Measurements from ENCODE around the gene SLC22A16. TPM values are rescaled to one million over a fixed set of nuclear protein-coding genes. Genes with fewer than 3 reads are reported as not detected.

SLC22A16 gene
- total RNA-seq, 2 experiments from 2014 or later: not detected

DNA sequence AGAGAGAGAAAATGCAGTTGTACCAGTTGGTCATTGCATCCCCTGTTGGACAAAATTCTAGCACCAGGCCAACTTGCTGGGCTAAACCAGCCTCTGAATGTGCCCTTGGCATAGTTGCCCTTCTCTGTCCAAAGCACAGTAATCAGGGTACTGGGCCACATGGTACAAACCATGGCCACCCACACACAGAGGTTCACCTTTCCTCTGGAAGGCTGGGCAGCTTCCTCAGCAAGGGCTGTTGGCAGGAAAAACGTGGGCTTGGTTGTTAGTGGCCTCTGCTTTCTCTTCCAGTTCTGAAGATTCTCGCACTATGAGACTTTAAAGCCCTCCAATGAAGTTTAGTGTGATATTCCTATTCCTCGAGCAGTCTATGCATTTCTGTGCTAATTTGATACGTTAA lies 61.7 kb downstream of the SLC22A16 start:
- POLR2A ChIA-PET: no interaction called here
- CTCF ChIA-PET: interaction anchor here (0.7 kb wide), 1 partner anchor 1311 kb away, joined by 3 read pairs; no protein-coding TSS in a partner anchor

DNA sequence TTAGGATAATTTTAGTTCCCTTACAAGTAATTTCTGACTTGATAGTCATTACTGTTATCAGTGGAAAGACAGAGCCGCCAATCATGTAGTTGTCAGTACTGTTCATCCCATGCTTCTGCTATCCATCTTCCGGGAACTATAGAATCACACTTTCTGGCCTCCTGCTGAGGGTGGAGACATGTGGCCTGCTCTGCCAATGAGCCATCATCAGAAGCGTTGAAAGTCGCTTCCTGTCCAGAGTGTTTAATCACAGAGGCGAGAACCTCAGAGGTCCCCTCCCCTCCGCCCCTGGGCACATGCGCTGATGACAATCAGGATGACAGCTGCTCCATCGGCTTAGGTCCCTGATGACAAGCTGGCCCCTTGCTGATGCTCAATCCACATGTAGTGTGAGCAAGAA lies 64.1 kb downstream of the SLC22A16 start:
- ChIA-PET CTCF (no interaction called here), POLR2A (no interaction called here)

DNA sequence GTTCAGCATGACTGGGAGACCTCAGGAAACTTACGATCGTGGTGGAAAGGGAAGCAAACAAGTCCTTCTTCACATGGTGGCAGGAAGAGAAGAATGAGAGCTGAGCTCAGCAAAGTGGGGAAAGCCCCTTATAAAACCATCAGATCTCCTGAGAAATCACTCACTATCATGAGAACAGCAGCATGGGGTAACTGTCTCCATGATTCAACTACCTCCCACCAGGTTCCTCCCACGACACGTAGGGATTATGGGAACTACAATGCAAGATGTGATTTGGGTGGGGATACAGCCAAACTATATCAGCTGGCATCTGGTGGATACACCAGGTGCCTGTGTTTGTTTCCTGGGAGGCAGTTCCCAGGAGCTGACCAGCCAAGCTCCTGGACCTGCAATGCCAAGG lies 65.9 kb downstream of the SLC22A16 start:
- POLR2A ChIA-PET: no interaction called here
- CTCF ChIA-PET: interaction anchor here (1.1 kb wide), 1 partner anchor 10 kb away, joined by 5 read pairs; no protein-coding TSS in a partner anchor

DNA sequence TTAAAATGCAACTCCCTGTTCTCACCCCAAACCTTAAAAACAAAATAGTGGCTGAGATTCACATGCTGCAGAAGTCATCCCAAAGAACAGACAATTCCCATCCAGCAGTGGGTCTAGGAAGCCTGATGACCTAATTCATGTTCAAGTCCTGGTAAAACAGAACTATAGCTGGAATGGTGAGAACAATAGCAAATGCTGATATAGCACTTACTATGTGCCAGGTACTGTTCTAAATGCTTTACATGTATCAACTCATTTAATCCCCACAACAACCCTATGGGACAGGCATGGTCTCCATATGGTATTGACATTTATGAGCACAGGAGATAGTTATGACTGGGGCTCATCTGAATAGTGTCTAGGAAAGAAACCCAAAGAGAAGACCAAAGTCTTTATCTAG lies 66.6 kb downstream of the SLC22A16 start:
- ChIA-PET POLR2A (no interaction called here), CTCF (no interaction called here)

DNA sequence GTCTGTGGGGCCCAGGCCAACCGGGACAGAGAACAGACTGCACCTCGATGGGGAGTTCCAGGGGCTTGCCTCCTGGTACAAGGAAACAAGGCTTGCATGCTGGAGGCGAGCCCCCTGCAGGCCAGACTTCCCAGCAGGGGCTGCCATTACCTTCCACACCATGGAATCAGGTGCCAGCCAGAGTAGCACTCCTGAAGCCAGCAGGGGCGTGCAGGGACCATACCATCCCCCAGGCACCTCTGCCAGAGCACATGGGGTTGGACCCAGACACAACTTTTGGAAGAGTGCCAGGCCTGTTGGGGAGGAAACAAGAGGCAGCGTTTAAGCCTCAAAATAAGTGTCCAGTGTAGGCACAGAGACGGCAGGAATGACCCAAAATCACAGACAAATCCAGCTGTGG lies 67.5 kb downstream of the SLC22A16 start:
- ChIA-PET CTCF (no interaction called here), POLR2A (no interaction called here)

DNA sequence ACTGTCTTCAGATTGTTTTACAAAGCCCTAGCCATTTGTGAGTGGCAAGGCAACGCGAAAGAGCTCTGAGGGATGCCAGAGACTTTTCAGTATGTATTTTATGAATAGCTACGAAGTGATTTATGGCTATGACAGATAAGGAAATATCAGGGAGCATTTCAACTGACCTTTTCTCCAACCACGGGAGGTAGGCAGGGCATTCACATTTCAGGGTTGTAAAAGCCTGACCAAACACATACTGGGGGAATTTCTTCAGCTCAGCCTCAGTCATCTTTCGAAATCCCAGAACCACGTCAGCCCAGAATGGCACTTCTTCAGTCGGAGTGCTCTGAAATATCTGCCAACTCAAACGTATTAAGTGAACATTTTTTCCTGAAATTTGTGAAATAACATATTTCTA lies 71.8 kb downstream of the SLC22A16 start:
- CTCF ChIA-PET: no interaction called here
- POLR2A ChIA-PET: no interaction called here

DNA sequence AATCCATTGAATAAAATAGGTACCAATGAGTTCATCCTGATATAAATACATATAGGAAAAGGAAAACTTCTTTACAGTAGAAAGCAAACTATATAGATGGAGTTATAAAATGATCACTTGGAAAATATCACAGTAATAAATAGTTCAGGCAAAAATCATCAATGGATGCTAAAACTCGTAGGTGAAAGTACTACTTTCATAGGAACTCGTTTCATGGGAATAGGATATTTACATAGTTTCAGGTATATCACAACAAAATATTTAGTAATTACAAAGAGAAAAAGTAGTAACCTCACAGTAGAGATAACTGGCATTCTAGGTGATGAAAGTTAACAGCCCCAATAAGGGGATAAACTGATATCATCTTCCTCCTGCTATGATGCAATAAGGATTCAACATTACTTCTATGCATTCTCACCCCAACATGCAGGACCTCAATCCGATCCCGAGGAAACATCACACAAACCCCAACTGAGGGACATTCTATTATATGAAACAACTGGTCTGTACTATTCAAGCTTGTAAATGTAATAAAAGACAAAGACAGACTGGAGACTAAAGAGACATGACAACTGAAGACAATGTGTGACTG lies 74.7 kb downstream of the SLC22A16 start:
- ChIA-PET CTCF (interaction anchor here (1.3 kb wide), 1 partner anchor 10 kb away, joined by 3 read pairs; no protein-coding TSS in a partner anchor), POLR2A (no interaction called here)

DNA sequence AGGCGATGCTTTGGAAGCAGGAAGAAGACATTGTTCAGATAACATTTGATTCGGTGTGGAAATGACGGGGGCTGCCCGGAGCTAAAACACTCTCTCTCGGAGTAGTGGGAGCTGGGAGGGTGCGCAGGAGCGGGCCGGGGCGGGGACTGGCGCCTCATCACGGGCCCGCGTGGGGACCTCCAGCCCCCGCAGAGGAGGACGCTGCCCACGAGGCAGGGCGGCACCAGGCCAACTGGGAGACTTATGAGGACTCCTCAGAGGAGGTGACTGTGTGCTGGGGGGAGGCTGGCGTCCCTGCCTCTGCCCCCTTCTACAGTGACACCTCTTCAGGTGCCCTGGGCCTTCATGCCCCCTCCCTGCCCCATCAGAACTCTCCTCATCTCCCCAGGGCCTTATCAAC lies 76.2 kb downstream of the SLC22A16 start:
- ChIA-PET POLR2A (no interaction called here), CTCF (interaction anchor here (1.0 kb wide), 1 partner anchor 11 kb away, joined by 5 read pairs; no protein-coding TSS in a partner anchor)

DNA sequence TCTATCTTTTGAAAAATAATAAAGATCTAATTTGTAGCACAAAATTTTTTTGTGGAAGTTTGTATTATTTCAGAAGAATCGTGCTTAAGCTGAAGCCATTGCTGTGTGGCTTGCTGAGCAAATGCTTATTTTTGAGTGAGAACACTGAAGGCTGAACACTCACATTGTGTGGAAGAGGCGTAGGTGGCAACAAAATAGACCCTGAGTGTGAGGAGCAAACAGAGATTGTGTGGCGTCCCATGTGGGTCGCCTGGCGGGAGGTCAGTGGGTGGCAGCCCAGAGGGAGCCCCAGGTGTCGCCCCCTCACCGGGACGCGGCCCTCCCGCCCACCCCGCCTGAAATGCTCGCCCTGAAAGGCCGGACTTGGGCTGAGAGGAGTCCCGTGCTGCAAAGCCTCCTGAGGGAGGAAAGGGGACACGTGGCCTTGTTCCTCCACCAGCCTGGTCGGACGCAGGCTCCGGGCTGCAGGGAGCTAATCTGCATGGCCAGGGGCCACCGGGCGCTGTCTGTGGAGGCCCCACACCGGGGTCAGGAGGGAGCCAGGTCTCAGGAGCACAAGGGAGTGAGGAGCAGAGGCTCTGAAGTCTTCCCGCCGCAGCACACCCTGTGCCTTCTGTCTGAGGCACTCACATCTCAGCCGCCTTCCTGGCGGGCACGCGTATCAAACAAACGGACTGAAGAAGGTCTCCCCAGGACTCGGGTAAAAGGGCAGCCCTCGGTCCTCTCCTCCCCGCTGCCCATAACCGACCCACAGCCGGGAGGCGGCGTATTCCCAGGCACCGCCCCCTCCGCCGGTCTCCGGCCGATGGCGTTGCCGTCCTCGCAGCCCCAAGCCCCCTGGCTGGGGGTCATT lies 77.0 kb downstream of the SLC22A16 start:
- ChIA-PET CTCF (no interaction called here), POLR2A (no interaction called here)

DNA sequence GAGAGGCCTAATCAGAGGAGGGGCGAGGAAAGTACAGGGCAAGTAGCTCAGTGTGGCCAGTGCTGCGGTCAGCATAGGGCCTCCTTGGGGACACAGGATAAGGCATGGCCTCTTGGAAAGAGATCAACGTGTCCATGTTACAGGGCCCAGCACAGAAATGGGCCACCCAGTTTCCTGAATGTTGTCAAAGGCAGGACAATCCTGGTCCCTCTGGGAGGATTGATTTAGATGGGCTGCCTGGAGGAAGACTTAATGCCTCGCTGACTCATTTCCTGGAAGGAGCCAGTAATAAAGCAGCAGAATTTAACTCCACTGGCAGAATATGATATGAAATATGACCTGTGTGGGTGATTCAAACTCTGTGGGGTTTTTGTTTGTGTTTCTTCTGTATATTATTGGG lies 77.6 kb downstream of the SLC22A16 start:
- ChIA-PET POLR2A (no interaction called here), CTCF (no interaction called here)

DNA sequence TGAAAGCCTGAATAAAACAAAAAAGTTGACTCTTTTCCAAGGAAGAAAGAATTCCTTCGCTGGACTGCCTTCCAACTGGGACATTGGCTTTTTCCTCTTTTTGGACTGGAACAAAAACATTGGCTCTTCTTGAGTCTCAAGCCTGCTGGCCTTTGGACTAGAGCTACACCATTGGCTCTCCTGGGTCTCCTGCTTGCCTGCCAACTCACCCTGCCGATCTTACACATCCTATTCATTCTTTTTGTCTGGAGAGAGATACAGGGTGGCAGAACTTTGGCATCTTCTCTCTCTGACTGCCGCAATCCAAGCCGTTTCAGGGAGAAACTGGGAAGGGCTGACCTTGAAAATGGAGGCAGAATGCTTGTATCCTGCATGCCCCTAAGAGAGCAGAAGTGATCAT lies 81.2 kb downstream of the SLC22A16 start:
- CTCF ChIA-PET: interaction anchor here (1.4 kb wide), 1 partner anchor 355 kb away, joined by 4 read pairs; no protein-coding TSS in a partner anchor
- POLR2A ChIA-PET: no interaction called here

DNA sequence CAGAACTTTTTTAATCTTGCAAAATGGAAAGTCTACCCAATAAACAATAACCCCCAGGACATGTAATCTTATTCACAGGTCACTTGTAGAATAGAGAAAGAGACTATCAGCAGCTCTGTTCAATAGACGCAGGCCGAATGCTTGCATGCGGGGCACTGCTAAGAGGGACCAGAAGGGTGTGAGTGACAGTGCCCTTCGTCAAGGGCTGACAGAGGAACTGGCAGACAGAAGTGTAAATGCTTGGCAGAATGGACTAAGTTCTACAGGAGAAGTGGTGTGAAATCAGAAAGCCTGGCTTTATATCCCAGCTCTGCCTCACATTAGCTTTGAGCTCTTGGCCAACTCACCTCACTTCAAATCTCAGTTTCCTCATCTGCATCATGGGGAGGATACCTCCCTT lies 82.0 kb downstream of the SLC22A16 start:
- POLR2A ChIA-PET: no interaction called here

DNA sequence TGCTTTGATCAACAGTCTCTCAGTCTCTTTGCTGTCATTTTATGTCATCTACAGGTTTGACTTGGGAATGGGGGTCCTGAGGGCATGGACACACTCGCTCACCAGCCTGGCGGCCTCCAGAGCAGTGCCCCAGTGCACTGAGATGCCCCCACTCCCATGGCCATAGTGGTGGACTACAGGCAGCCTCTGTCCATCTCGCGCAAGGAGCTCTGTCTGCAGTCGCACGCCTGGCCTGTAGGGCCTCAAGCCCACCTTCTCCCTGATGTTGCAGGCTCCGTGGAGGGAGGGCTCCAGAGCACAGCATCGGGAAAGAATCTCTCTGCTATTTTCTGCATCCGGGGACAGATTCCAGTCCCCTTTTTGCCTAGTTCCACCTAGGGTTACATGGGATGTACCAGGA lies 83.7 kb downstream of the SLC22A16 start:
- ChIA-PET POLR2A (interaction anchor here (1.0 kb wide), 1 partner anchor 212 kb away, joined by 3 read pairs; the partner anchor contains the start of gene CDC40), CTCF (interaction anchor here (0.9 to 3.6 kb wide), 3 partner anchors 214 to 688 kb away, joined by 3 to 21 read pairs (median 3); no protein-coding TSS in a partner anchor)

More for the DNA sequence above, 82.0 kb downstream of the SLC22A16 start:
- CTCF ChIA-PET: interaction anchor here (1.4 kb wide), 1 partner anchor 354 kb away, joined by 4 read pairs; no protein-coding TSS in a partner anchor

DNA sequence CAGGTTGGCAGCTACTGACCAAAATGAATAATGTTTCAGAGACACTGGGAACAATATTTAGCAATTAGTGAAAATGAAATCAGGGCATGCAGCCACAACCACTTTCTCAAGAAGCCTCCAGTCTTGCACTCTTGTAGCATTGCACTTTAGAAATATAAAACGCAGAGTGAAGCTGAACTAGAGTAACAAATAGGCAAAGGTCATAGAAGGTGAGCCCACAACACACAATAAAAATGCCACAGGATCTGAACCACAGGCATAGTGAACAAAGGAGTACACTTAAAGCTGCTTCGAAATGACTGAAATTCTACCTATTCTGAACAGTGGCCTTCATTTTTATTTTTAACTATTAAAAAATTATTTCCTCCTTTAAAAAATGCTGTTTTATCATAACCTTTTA lies 86.0 kb downstream of the SLC22A16 start:
- POLR2A ChIA-PET: no interaction called here

DNA sequence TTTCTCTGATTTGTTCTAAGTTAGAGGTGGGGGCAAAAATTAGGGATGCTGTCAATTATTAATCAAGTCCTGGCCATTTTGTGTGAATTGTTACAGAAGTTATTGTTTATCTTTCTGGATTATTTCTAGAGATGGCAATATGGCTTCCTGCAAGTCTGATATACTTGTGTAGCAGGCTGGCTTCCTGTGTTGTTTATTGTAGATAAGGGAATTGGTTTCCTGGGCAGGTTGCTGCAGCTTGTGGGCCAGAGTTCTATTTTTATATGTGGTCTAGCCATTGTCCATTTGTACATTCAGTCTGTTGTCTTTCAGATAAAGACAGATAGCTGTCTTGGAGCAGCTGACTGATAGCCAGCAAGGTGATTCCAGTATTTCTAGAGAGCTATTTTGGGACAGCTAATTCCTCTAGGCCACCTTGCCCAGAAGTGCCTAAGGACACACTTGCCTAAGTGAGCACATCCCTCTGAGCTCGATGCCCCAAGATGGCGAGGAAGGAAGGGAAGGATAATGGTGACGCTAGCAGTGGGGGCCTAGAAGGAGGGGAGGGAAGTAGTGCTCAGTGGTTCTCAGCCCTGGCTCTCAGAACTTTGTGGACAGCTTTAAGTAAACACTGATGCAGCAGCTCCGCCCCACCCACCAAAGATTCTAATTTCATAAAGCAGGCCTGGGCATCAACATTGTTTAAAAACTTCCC lies 86.6 kb downstream of the SLC22A16 start:
- POLR2A ChIA-PET: no interaction called here
- CTCF ChIA-PET: interaction anchor here (0.9 to 3.6 kb wide), 4 partner anchors 14 to 685 kb away, joined by 3 to 21 read pairs (median 4); no protein-coding TSS in a partner anchor

More for the DNA sequence above, 86.0 kb downstream of the SLC22A16 start:
- CTCF ChIA-PET: interaction anchor here (0.9 to 3.6 kb wide), 4 partner anchors 14 to 685 kb away, joined by 3 to 21 read pairs (median 4); no protein-coding TSS in a partner anchor

DNA sequence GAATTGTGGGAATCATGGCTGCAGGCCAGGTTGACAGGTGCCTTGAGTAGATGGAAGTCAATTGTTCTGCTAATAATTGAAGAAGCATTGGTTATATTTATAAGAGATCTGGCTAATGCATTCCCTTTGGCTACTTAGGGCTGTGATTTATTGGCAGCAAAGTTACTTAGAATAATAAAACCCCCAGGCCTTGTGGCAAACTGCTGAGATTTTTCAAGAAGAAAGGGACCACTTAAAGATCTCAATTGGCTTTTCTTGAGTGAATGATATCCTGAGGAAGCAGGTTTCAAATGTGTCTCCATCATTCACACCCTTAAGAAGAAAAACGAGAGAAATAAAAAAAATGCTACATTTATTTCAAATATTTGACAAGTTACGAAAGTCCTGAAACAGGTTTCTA lies 88.4 kb downstream of the SLC22A16 start:
- ChIA-PET POLR2A (interaction anchor here (0.5 kb wide), 1 partner anchor 520 kb away, joined by 4 read pairs; no protein-coding TSS in a partner anchor), CTCF (interaction anchor here (1.7 kb wide), 1 partner anchor 349 kb away, joined by 4 read pairs; no protein-coding TSS in a partner anchor)

DNA sequence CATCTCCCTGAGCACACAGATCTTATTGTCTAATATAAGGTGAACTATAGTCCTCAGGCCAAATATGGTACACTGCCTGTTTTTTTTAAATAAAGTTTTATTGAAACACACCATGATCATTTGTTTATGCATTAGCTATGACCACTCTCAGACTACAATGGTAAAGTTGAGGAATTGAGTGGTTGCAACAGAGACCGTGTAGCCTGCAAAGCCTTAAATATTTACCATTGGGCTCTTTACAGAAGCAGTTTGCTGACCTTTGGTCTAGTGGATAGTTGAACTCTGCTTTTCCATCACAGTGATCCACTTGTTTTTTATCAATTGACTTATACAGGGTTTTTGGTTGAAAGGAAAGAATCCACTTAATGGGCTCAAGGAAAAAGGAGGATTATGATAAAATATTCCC lies 91.0 kb downstream of the SLC22A16 start:
- ChIA-PET POLR2A (no interaction called here), CTCF (no interaction called here)

DNA sequence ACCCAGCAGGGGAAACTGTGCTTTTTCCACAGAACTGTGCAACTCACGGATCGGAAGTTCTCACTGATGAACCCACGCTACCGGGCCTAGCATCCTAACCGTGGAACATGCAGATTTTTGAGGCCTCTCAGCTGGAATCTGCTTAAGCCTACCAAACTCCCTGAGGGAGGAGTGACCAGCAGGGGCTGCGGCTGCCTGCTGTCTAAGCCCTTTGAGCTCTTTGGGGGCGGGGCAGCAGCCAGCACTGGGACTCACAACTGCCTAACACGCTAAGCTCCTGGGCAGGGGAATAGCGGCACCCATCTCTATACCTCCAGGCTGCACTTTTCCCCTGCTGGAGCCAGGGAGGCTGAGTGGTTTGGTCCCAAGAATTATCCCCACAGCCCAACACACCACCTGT lies 97.9 kb downstream of the SLC22A16 start:
- POLR2A ChIA-PET: no interaction called here
- CTCF ChIA-PET: no interaction called here

Data from activated CD8-positive, alpha-beta memory T cell treated with anti-CD3 and anti-CD28 coated beads for 36 hours (primary cell).